ENCODE measurements around the gene MYNN. TPM values are rescaled to one million over a fixed set of nuclear protein-coding genes. Genes with fewer than 3 reads are reported as not detected.
A peak's percentile ranks its signal among the peaks of the same experiment; 100 is the strongest.

MYNN gene
- total and polyA plus RNA-seq, 2 of the 13 experiments (the other 11 are each of a cell fraction or from before 2014, with no cell fraction given), result 10.4 to 17.6 TPM

DNA sequence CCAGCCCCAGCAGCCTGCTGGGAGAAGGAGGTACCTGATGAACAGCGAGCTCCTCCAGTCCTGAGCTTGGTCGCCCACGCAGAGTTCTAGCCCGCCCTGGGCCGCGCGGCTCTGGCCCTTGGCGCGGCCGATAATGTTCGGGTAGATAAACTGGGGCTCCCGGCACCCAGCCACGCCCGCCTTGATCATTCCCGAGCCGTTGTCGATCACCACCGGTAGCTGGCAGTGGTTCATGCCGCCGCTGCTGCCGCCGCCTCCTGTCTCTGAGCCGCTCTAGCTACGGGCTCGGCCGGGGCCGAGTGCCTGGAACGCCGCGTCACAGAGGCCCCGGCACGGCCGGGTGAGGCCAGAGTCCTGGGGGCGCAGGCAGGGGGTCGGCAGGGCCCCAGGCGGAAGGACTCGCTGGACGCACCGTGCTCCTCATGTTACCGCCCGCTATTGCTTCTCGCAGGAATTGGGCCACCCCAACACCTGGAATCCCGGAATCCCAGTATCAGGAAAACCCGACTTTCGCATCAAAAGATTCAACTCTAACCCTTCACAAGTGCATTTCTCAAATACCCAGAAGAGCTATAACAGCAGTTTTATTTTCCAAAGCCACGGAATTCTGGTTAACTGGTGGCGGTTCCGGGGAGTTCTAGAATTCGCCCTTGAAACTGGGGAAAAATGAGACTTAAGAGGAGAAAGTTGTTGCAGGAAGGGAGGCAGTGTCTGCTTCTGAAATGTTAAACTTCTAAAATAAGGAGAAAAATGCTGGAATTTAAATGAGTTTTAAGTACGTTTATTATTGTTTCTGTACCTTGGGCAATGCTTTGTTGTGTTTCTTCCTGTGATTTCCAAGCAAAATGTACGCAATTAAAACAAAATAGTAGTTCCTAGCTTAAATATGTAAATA lies 3.7 kb upstream of the MYNN start, which contains the start of gene ACTRT3 (continued):
- TF ChIP-seq, protein P1, sequence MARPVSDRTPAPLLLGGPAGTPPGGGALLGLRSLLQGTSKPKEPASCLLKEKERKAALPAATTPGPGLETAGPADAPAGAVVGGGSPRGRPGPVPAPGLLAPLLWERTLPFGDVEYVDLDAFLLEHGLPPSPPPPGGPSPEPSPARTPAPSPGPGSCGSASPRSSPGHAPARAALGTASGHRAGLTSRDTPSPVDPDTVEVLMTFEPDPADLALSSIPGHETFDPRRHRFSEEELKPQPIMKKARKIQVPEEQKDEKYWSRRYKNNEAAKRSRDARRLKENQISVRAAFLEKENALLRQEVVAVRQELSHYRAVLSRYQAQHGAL (CRISPR knock-in tag; IDR thresholded peaks at IDR 0.05; ENCODE audit: not compliant biosample characterization), result no peak
- TF ChIP-seq ZNF737 (CRISPR knock-in tag; IDR thresholded peaks at IDR 0.05; ENCODE audit: borderline replicate concordance), result no peak
- no peak for TF ChIP-seq JUND (CRISPR knock-in tag; IDR thresholded peaks at IDR 0.05)
- no peak for TF ChIP-seq POLR2AphosphoS2 (IDR thresholded peaks at IDR 0.05; ENCODE audit: low read depth, low read length)
- TF ChIP-seq, protein P2, sequence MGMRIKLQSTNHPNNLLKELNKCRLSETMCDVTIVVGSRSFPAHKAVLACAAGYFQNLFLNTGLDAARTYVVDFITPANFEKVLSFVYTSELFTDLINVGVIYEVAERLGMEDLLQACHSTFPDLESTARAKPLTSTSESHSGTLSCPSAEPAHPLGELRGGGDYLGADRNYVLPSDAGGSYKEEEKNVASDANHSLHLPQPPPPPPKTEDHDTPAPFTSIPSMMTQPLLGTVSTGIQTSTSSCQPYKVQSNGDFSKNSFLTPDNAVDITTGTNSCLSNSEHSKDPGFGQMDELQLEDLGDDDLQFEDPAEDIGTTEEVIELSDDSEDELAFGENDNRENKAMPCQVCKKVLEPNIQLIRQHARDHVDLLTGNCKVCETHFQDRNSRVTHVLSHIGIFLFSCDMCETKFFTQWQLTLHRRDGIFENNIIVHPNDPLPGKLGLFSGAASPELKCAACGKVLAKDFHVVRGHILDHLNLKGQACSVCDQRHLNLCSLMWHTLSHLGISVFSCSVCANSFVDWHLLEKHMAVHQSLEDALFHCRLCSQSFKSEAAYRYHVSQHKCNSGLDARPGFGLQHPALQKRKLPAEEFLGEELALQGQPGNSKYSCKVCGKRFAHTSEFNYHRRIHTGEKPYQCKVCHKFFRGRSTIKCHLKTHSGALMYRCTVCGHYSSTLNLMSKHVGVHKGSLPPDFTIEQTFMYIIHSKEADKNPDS (CRISPR knock-in tag; IDR thresholded peaks at IDR 0.05), result no peak
- TF ChIP-seq MEIS2 (CRISPR knock-in tag; IDR thresholded peaks at IDR 0.05), result 0 out of 2 replicates have a peak, but pooled peaks have one; percentile 15
- TF ChIP-seq ZNF782 (CRISPR knock-in tag; IDR thresholded peaks at IDR 0.05; ENCODE audit: borderline replicate concordance), result no peak
- TF ChIP-seq, protein P3, sequence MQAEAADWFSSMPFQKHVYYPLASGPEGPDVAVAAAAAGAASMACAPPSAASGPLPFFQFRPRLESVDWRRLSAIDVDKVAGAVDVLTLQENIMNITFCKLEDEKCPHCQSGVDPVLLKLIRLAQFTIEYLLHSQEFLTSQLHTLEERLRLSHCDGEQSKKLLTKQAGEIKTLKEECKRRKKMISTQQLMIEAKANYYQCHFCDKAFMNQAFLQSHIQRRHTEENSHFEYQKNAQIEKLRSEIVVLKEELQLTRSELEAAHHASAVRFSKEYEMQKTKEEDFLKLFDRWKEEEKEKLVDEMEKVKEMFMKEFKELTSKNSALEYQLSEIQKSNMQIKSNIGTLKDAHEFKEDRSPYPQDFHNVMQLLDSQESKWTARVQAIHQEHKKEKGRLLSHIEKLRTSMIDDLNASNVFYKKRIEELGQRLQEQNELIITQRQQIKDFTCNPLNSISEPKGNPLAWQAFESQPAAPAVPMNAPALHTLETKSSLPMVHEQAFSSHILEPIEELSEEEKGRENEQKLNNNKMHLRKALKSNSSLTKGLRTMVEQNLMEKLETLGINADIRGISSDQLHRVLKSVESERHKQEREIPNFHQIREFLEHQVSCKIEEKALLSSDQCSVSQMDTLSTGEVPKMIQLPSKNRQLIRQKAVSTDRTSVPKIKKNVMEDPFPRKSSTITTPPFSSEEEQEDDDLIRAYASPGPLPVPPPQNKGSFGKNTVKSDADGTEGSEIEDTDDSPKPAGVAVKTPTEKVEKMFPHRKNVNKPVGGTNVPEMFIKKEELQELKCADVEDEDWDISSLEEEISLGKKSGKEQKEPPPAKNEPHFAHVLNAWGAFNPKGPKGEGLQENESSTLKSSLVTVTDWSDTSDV (CRISPR knock-in tag; IDR thresholded peaks at IDR 0.05), result no peak
- peak; percentile 48; the same call in 1 of the 2 replicates for TF ChIP-seq POGZ (CRISPR knock-in tag; IDR thresholded peaks at IDR 0.05)
- TF ChIP-seq, protein P4, sequence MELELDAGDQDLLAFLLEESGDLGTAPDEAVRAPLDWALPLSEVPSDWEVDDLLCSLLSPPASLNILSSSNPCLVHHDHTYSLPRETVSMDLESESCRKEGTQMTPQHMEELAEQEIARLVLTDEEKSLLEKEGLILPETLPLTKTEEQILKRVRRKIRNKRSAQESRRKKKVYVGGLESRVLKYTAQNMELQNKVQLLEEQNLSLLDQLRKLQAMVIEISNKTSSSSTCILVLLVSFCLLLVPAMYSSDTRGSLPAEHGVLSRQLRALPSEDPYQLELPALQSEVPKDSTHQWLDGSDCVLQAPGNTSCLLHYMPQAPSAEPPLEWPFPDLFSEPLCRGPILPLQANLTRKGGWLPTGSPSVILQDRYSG (CRISPR knock-in tag; IDR thresholded peaks at IDR 0.05), result no peak
- TF ChIP-seq CEBPB (IDR thresholded peaks at IDR 0.05; ENCODE audit: borderline replicate concordance, low read depth, low read length), result no peak
- no peak for TF ChIP-seq PAF1 (CRISPR knock-in tag; IDR thresholded peaks at IDR 0.05)
- TF ChIP-seq ZNF672 (CRISPR knock-in tag; IDR thresholded peaks at IDR 0.05), result no peak
- no peak for TF ChIP-seq BCL6 (CRISPR knock-in tag; IDR thresholded peaks at IDR 0.05)
- no peak for TF ChIP-seq TBX3 (IDR thresholded peaks at IDR 0.05; ENCODE audit: borderline replicate concordance)
- TF ChIP-seq SP140L (CRISPR knock-in tag; IDR thresholded peaks at IDR 0.05; ENCODE audit: borderline replicate concordance), result no peak
- peak; percentile 88 for TF ChIP-seq SALL1 (CRISPR knock-in tag; IDR thresholded peaks at IDR 0.05)
- no peak for TF ChIP-seq AHR (CRISPR knock-in tag; IDR thresholded peaks at IDR 0.05)
- TF ChIP-seq CREM (IDR thresholded peaks at IDR 0.05), result no peak
- no peak for TF ChIP-seq CREM (CRISPR knock-in tag; IDR thresholded peaks at IDR 0.05)
- no peak for TF ChIP-seq ZNF354B (CRISPR knock-in tag; IDR thresholded peaks at IDR 0.05)
- no peak for TF ChIP-seq GABPA (IDR thresholded peaks at IDR 0.05; ENCODE audit: low read depth, low read length)
- no peak for TF ChIP-seq GABPA (CRISPR knock-in tag; IDR thresholded peaks at IDR 0.05; ENCODE audit: low read depth)
- 0 out of 2 replicates have a peak, but pooled peaks have one; percentile 14 for TF ChIP-seq PPARG (CRISPR knock-in tag; conservative IDR thresholded peaks at IDR 0.05)
- TF ChIP-seq CBX5 (CRISPR knock-in tag; IDR thresholded peaks at IDR 0.05; ENCODE audit: borderline replicate concordance), result no peak
